Measurements from ENCODE around the gene EIPR1. TPM values are rescaled to one million over a fixed set of nuclear protein-coding genes. Genes with fewer than 3 reads are reported as not detected.

EIPR1 gene
- total and polyA plus RNA-seq, 2 donors (not counting 1 experiment from before 2014, with no cell fraction given) = 22.3 to 23.9 TPM

DNA sequence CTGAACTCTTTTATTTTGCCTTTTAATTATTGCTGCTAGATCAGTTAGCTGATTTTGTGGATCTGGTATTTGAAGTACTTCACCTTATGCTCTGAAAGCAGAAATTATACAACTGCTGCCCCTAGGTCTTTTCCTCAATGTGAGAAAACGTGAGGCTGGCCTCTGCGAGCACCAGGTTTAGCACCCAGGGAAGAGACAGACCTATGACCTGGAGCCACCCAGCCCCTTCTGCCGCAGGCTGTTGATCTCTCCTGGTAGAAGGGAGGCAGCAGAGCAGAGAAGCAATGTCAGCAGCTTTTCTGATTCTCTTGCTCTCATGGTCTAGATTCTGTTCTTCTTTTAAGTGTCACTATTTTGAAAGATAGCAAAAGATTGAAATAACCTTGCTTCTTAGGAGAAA, 21.8 kb upstream of the EIPR1 start:
- Histone ChIP-seq H3K4me1 (ENCODE audit: control insufficient read depth, extremely low read depth, insufficient read depth, low read length) (no peaks in the 10 kb centered on the region), H3K27me3 (ENCODE audit: control insufficient read depth, insufficient read depth, low read length) (no peaks in the 10 kb centered on the region), H3K9ac (ENCODE audit: insufficient read depth, low read length) (no peak overlapping the region), H3K27ac (ENCODE audit: insufficient read depth, low read length) (no peak overlapping the region), H3K36me3 (ENCODE audit: control insufficient read depth, insufficient read depth, low read length) (peaks cover 9% of the 10 kb centered on the region), H3K4me3 (replicated peaks in 1 of 4; ENCODE audit: control extremely low read depth in 1 of 4, insufficient read depth in 1 of 4, low read depth in 3 of 4, low read length in 4 of 4) (no peak overlapping the region), H3K9me3 (ENCODE audit: control insufficient read depth, insufficient read depth, low read depth, low read length) (no peaks in the 10 kb centered on the region), H3K79me2 (ENCODE audit: control insufficient read depth, insufficient read depth, low read length) (peaks cover 2% of the 10 kb centered on the region), H2AFZ (ENCODE audit: low read length) (no peak overlapping the region), H3K4me2 (ENCODE audit: extremely low read depth, insufficient read depth, low read length) (no peak overlapping the region), H4K20me1 (ENCODE audit: control insufficient read depth, extremely low read depth, insufficient read depth, low read length) (no peaks in the 10 kb centered on the region)
- TF ChIP-seq CTCF (conservative IDR thresholded peaks at IDR 0.05 in 1 of 2, IDR thresholded peaks at IDR 0.05 in 1 of 2; ENCODE audit: low read depth in 1 of 2, low read length in 2 of 2) (no peak), EZH2 (IDR thresholded peaks at IDR 0.05; ENCODE audit: low read length, missing control alignments) (no peak)
- DNase-seq (ENCODE audit: low read depth in 2 of 2) = no peak

- no peaks in the 10 kb centered on the region for H3K27me3 ChIP-seq (ENCODE audit: control insufficient read depth, insufficient read depth, low read length)
- no peak overlapping the region for H2AFZ ChIP-seq (ENCODE audit: low read length)
- no peak for DNase-seq (ENCODE audit: low read depth in 2 of 2)
- no peak overlapping the region for H3K9ac ChIP-seq (ENCODE audit: insufficient read depth, low read length)
- peaks cover 9% of the 10 kb centered on the region for H3K36me3 ChIP-seq (ENCODE audit: control insufficient read depth, insufficient read depth, low read length)
- no peak overlapping the region for H3K27ac ChIP-seq (ENCODE audit: insufficient read depth, low read length)
- H3K4me1 ChIP-seq (ENCODE audit: control insufficient read depth, extremely low read depth, insufficient read depth, low read length) = no peaks in the 10 kb centered on the region
- no peaks in the 10 kb centered on the region for H4K20me1 ChIP-seq (ENCODE audit: control insufficient read depth, extremely low read depth, insufficient read depth, low read length)
- peaks cover 2% of the 10 kb centered on the region for H3K79me2 ChIP-seq (ENCODE audit: control insufficient read depth, insufficient read depth, low read length)
- H3K4me3 ChIP-seq (replicated peaks in 1 of 4; ENCODE audit: control extremely low read depth in 1 of 4, insufficient read depth in 1 of 4, low read depth in 3 of 4, low read length in 4 of 4) = no peak overlapping the region
- TF ChIP-seq CTCF (conservative IDR thresholded peaks at IDR 0.05 in 1 of 2, IDR thresholded peaks at IDR 0.05 in 1 of 2; ENCODE audit: low read depth in 1 of 2, low read length in 2 of 2) = no peak
- no peak for TF ChIP-seq EZH2 (IDR thresholded peaks at IDR 0.05; ENCODE audit: low read length, missing control alignments)
- no peak overlapping the region for H3K4me2 ChIP-seq (ENCODE audit: extremely low read depth, insufficient read depth, low read length)
- H3K9me3 ChIP-seq (ENCODE audit: control insufficient read depth, insufficient read depth, low read depth, low read length) = no peaks in the 10 kb centered on the region
Observed at GRCh38 chr2:3398857-3399256, 21.2 kb upstream of the EIPR1 start.

DNA sequence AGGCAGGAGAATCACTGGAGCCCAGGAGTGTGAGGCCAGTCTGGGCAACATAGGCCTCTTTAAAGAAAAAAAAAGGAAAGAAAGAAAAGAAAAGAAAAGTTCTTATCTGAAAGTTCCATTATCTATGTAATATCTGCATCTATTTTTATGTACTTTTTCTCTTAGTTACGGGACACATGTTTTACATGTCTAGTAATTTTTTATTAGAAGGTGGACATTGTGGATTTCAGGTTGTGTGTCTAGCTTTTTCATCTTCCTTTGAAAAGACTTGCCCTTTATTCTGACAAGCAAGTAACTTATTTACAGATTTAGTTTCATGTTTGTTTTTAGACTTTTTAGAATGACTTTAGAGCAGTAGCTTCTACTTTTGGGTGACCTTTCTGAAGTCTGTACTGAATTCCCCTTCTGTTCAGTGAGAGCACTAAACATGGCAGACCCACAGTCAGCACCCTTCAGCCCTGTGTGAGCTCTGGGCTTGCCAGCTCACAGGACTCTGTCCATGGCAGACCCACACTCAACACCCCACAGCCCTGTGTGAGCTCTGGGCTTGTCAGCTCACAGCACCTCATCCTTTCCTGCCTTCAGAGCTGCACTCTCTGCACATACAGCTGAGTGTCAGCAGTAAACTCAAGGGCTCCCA, 19.4 kb upstream of the EIPR1 start:
- H3K27ac ChIP-seq (ENCODE audit: insufficient read depth, low read length) = no peak overlapping the region
- H3K27me3 ChIP-seq (ENCODE audit: control insufficient read depth, insufficient read depth, low read length) = no peaks in the 10 kb centered on the region
- no peaks in the 10 kb centered on the region for H3K9me3 ChIP-seq (ENCODE audit: control insufficient read depth, insufficient read depth, low read depth, low read length)
- peaks cover 11% of the 10 kb centered on the region for H3K36me3 ChIP-seq (ENCODE audit: control insufficient read depth, insufficient read depth, low read length)
- H4K20me1 ChIP-seq (ENCODE audit: control insufficient read depth, extremely low read depth, insufficient read depth, low read length) = no peaks in the 10 kb centered on the region
- H3K4me2 ChIP-seq (ENCODE audit: extremely low read depth, insufficient read depth, low read length) = no peak overlapping the region
- H3K4me1 ChIP-seq (ENCODE audit: control insufficient read depth, extremely low read depth, insufficient read depth, low read length) = no peaks in the 10 kb centered on the region
- no peak overlapping the region for H3K4me3 ChIP-seq (replicated peaks in 1 of 4; ENCODE audit: control extremely low read depth in 1 of 4, insufficient read depth in 1 of 4, low read depth in 3 of 4, low read length in 4 of 4)
- H3K79me2 ChIP-seq (ENCODE audit: control insufficient read depth, insufficient read depth, low read length) = peaks cover 2% of the 10 kb centered on the region
- H3K9ac ChIP-seq (ENCODE audit: insufficient read depth, low read length) = no peak overlapping the region
- no peak overlapping the region for H2AFZ ChIP-seq (ENCODE audit: low read length)
- TF ChIP-seq CTCF (conservative IDR thresholded peaks at IDR 0.05 in 1 of 2, IDR thresholded peaks at IDR 0.05 in 1 of 2; ENCODE audit: low read depth in 1 of 2, low read length in 2 of 2) (no peak), EZH2 (IDR thresholded peaks at IDR 0.05; ENCODE audit: low read length, missing control alignments) (no peak)
- DNase-seq (ENCODE audit: low read depth in 2 of 2) = no peak
